ENCODE measurements around the gene LILRB1.
"Not testable (repeated sequence)": the region's sequence is repeated elsewhere in the genome, so short reads cannot be mapped to it uniquely, and the experiment has no call there.

GRCh38 chr19:54630262-54630661 lies at the start of gene LILRB1:
- not testable (repeated sequence) for TF ChIP-seq ZNF282 (IDR thresholded peaks at IDR 0.05; ENCODE audit: partially characterized antibody); NBN (conservative IDR thresholded peaks at IDR 0.05); CTCF (CRISPR knock-in tag; IDR thresholded peaks at IDR 0.05); MXI1 (IDR thresholded peaks at IDR 0.05; ENCODE audit: borderline replicate concordance, low read depth, low read length)

Data from HepG2 (cell line).